Left forelimb (tissue), 1 donor: Measurements from ENCODE around the gene SMIM33.
"Not testable (repeated sequence)": the region's sequence is repeated elsewhere in the genome, so short reads cannot be mapped to it uniquely, and the experiment has no call there.

Source experiments
- DNase-seq: peaks from one replicate; pipeline ENCODE4 v3.0.0-alpha.2; 2018; ENCODE audit warnings: low spot score

The SMIM33 gene

GRCh38 chr5:139470821-139471300, at the start of gene SMIM33:
Gene SMIM33 (plus strand): TSS chr5:139471004. CDS start chr5:139471122, 118 bp downstream.
- DNase-seq, result no peak

GRCh38 chr5:139422307-139422893, 48.4 kb upstream of the SMIM33 start:
- DNase-seq, result no peak

DNA sequence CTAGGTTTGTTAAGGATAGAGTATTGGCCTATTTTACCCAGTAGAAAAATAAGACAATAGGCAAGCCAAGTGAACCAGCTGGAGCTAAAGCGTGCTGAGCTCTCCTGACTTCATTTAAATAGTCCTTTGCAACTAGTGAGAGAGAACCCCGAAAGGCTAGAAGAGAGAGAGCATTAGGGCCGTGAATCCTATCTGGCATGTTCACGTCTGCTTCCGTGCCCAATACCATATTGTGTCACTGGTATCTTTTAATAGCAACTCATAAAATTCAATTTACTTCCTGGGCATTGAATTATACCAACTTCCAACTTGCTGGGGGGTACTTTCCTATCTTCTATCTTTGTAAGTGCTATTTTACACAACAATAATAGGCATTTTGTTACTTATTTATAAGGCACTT, 45.3 kb upstream of the SMIM33 start:
- no peak for DNase-seq

GRCh38 chr5:139426203-139426885, 44.5 kb upstream of the SMIM33 start:
- no peak for DNase-seq

- DNase-seq, result no peak
Measured at GRCh38 chr5:139430015-139430414, 40.8 kb upstream of the SMIM33 start.

DNA sequence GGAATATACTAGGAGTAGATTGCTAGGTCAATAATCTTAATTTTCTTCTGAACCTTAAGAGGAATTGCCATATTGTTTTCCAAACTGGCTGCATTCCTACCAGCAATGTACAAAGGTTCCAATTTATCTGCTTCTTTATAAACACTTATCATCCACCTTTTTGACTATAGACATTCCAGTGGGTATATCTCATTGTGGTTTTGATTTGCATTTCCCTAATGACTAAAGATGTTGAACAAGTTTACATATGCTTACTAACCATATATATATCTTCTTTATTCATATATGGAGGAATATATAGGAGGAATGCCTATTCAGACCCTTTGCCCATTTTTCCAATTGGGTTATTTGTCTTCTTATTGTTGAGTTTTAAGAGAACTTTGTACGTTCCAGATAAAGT, 39.1 kb upstream of the SMIM33 start:
- DNase-seq, result no peak

DNA sequence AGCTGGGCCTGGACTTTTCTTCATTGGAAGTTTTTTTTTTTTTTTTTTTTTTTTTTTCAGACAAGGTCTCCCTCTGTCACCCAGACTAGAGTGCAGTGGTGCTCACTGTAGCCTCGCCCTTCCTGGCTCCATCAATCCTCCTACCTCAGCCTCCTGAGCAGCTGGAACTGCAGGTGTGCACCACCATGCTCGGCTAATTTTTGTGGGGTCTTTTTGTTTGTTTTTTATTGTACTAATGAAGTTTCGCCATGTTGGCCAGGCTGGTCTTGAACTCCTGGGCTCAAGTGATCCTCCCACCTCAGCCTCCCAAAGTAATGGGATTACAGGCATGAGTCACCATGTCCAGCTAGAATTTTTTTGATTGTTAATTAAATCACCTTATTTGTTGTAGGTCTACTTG, 35.1 kb upstream of the SMIM33 start:
- no peak for DNase-seq

- DNase-seq, result no peak
Measured at GRCh38 chr5:139438707-139439012, 32.1 kb upstream of the SMIM33 start.

DNA sequence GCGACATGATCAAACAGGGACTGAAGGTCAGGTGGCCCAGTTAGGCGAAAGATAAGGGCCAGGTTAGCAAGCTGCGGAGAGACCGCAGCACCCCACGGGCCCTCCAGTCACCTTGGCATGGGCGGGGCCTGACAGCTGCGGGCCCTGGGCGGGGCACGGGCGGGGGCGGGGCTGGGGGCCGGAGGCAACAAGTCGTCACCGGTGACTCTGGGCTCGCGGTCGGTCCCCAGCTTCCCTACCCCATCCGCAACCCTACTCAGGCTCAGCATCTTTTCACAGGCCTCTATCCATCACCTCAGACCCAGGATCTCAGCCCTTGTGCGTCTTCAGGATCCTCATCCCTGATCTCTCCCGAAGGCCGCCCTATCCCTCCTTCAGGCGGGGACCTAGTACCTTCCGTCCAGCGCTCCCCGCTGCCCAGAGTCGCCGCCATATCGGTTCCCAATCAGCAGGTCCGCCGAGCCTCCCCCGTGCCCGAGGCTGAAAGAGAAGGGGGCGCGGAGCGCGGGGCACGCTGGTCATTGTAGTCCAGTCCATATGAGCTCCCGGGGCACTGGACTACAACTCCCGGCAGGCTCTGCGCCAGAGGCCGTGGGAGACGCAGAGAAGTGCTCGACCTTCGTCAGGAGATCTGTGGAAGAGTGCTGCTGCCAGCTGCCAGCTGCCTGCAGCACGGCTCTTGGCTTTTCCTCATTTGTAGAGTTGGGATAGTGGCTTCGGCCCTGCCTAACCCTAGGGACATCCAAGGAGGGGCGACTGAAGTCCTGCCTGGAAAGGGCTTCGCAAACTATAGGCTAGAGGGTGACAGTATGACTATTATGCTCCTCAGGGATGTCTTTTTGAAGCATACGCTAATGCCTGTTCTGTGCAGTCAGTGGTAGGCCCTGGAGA, 31.5 kb upstream of the SMIM33 start, which contains the start of gene DNAJC18:
DNAJC18 (minus strand) TSS at position 513 of the 891 bp plus-strand sequence; CDS start at position 433, 80 bp downstream.
- peak; percentile 95 for DNase-seq

- DNase-seq, result not testable (repeated sequence)
Measured at GRCh38 chr5:139440416-139440815, 30.4 kb upstream of the SMIM33 start.

DNA sequence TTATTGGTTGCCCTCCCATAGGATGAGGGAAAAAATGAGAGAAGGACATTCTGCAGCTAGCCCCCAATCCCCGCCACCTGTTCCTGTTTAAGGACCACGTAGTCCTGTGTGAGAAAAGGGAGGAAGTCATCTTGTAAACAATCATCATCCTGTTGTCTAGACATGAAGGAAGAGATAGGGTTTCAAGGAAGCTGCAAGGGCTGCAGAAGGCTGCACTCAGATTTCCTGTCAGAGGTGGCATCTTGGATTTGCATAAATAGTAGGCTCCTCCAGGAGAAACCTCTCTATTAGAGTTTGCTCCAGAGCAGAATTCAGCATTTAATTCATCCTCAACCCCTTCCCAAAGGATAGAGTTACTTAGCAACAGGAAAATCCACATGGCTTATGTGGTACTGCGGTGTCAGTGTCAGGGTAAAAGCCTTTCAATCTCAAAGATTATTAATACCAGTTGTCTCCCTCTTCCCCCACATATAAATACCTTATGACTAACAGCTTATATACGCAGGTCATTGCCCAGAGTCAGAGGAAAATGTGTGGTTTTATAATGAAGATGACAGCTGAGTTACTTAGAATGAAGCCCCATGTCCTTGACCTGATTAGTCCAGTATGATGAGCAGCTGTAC, 26.9 kb upstream of the SMIM33 start:
- no peak for DNase-seq

GRCh38 chr5:139445325-139446170, 25.3 kb upstream of the SMIM33 start:
- no peak for DNase-seq

GRCh38 chr5:139446956-139447779, 23.6 kb upstream of the SMIM33 start:
- DNase-seq, result no peak

DNA sequence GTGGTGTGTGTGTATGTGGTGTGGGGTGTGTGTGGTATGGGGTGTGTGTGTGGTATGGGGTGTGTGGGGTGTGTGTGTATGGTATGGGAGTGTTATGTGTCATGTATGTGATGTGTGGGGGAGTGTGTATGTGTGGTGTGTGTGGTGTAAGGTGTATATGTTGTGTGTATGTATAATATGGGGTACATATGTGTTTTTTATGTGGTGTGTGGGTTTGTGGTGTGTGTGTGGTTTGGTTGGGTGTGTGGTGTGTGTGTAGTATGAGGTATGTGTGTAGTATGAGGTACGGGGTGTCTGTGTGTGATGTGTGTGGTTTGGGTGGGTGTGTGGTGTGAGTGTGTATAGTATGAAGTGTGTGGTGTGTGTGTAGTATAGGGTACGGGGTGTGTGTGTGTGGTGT, 19.6 kb upstream of the SMIM33 start:
- DNase-seq, result no peak

DNA sequence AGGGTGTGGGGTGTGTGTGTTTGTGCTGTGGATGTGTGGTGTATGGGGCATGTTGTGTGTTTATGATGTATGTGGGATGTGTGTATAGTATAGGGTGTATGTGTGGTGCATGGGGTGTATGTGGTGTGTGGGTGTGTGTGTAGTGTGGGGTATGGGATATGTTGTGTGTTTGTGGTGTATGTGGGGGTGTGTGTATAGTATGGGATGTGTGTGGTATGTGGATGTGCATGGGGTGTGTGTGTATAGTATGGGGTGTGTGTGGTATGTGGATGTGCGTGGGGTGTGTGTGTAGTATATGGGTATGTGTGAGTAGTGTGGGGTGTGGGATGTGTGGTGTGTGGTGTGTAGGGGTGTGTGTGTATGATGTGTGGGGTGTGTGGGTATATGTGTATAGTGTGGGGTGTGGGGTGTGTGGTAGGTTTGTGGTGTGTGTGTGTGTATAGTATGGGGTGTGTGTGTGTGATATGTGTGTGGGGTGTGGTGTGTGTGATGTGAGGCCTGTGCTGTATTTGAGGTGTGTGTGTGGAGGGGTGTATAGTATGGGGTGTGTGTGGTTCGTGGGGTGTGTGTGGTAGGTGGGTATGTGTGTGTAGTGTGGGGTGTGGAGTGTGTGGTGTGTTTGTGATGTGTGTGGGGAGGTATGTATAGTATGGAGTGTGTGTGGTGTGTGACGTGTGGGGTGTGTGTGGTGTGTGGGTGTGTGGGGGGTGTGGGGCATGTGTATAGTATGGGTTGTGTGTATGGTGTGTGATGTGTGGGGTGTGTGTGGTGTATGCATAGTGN, 18.7 kb upstream of the SMIM33 start:
- DNase-seq, result no peak

DNA sequence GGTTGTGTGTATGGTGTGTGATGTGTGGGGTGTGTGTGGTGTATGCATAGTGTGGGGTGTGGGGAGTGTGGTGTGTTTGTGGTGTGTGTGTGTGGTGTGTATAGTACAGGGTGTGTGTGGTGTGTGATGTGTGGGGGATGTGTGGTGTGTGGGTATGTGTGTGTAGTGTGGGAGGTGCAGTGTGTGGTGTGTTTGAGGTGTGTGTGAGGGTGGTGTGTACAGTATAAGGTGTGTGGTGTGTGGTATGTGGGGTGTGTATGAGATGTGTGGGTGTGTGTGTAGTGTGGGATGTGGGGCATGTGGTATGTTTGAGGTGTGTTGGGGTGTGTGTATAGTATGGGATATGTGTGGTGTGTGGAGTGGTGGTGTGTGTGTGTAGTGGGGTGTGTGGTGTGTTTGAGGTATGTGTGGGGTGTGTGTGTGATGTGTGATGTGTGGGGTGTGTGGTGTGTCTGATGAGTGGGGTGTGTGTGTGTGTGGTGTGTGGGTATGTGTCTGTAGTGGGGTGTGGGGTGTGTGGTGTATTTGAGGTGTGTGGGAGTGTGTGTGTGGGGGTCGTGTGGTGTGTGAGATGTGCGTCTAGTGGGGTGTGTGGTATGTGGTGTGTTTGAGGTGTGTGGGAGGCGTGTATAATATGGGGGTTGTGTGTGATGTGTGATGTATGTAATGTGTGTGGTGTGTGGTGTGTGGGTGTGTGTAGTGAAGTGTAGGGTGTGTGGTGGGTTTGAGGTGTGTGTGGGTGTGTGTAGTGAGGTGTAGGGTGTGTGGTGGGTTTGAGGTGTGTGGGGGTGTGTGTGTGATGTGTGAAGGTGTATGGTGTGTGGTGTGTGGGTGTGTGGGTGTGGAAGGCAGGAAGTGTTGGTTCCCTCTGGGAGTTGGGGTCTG, 16.9 kb upstream of the SMIM33 start:
- no peak for DNase-seq

GRCh38 chr5:139454568-139455290, 16.1 kb upstream of the SMIM33 start:
- no peak for DNase-seq

DNA sequence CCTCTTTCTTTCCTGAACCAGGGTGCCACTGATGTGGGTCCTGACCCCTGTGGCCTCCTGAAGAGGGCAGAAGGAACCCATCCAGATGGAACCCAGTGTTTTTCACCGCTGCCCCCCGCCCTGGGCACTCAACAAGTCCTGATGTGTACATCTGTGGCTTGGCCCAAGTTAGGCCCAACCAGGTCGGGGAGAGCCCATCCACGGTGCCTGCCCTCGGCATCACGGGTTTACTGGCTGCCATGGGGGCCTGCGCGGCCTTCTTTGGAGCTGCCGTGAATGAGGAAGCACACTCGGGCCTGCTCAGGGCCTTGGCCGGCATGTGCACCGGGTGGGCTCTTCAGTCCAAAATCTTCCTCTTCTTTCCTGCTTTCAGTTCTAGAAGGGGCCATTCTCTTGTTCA, 14.0 kb upstream of the SMIM33 start:
- no peak for DNase-seq
